Mesenchymal stem cell (in vitro differentiated cells and primary cell): ENCODE measurements around the gene POMT1.

Experiments
- DNase-seq: peaks from one replicate; pipeline ENCODE4 v3.0.0-alpha.2; 2013
- H2AFZ ChIP-seq: one replicate; pipeline ENCODE4 v1.6.1; 2013; ENCODE audit warnings: low read depth, mild to moderate bottlenecking, control low read depth, inconsistent platforms, low read length, moderate library complexity
- H2AK5ac ChIP-seq: 2 replicates; pipeline ENCODE4 v1.6.1; 2013; ENCODE audit warnings: low read length, moderate library complexity, mild to moderate bottlenecking, inconsistent platforms; ENCODE audit not compliant: severe bottlenecking
- H2BK120ac ChIP-seq: one replicate; pipeline ENCODE4 v1.6.1; 2013; ENCODE audit warnings: low read depth, mild to moderate bottlenecking, inconsistent platforms, low read length, moderate library complexity
- H2BK12ac ChIP-seq, 2 experiments: one replicate each; pipeline ENCODE4 v1.6.1; 2013; ENCODE audit warnings: inconsistent platforms in 2 of 2, low read length in 2 of 2, mild to moderate bottlenecking in 2 of 2, moderate library complexity in 2 of 2, control low read depth in 1 of 2
- H2BK15ac ChIP-seq: one replicate; pipeline ENCODE4 v1.6.1; 2013; ENCODE audit warnings: mild to moderate bottlenecking, low read depth, inconsistent platforms; ENCODE audit not compliant: poor library complexity, severe bottlenecking
- H2BK5ac ChIP-seq: 2 replicates; pipeline ENCODE4 v1.6.1; 2013; ENCODE audit warnings: low read depth, mild to moderate bottlenecking, low read length, control low read depth, inconsistent platforms; ENCODE audit not compliant: poor library complexity, severe bottlenecking
- H3K14ac ChIP-seq, 2 experiments: one replicate each; pipeline ENCODE4 v1.6.1; 2013; ENCODE audit warnings: inconsistent platforms in 2 of 2, low read length in 2 of 2, control low read depth in 1 of 2, mild to moderate bottlenecking in 1 of 2, moderate library complexity in 1 of 2
- H3K18ac ChIP-seq, 2 experiments: one replicate each; pipeline ENCODE4 v1.6.1; 2013; ENCODE audit warnings: inconsistent platforms in 2 of 2, low read length in 2 of 2, control low read depth in 1 of 2, low read depth in 1 of 2, mild to moderate bottlenecking in 1 of 2
- H3K23ac ChIP-seq, 2 experiments: one replicate each; pipeline ENCODE4 v1.6.1; 2013; ENCODE audit warnings: inconsistent platforms in 2 of 2, low read length in 2 of 2, mild to moderate bottlenecking in 2 of 2, moderate library complexity in 2 of 2, control low read depth in 1 of 2
- H3K27ac ChIP-seq: 2 replicates; pipeline ENCODE4 v1.5.1; 2013; ENCODE audit warnings: mild to moderate bottlenecking, moderate library complexity, low read length, control low read depth, inconsistent platforms; ENCODE audit not compliant: poor library complexity, severe bottlenecking
- H3K27me3 ChIP-seq, 2 experiments: 2 replicates each; pipeline versions ENCODE4 v1.6.1 to v1.7.0; 2013; ENCODE audit warnings: low read length in 2 of 2, mild to moderate bottlenecking in 2 of 2, moderate library complexity in 2 of 2, control low read depth in 1 of 2, inconsistent platforms in 1 of 2; ENCODE audit not compliant: control insufficient read depth in 1 of 2, insufficient read depth in 1 of 2
- H3K36me3 ChIP-seq, 2 experiments: 2 replicates each; pipeline versions ENCODE4 v1.6.1 to v1.7.0; 2013; ENCODE audit warnings: low read length in 2 of 2, control low read depth in 1 of 2, inconsistent platforms in 1 of 2, low read depth in 1 of 2, mild to moderate bottlenecking in 1 of 2; ENCODE audit not compliant: insufficient read depth in 2 of 2, control insufficient read depth in 1 of 2
- H3K4ac ChIP-seq, 2 experiments: one replicate each; pipeline ENCODE4 v1.6.1; 2013; ENCODE audit warnings: inconsistent platforms in 2 of 2, low read length in 2 of 2, mild to moderate bottlenecking in 2 of 2, moderate library complexity in 2 of 2, control low read depth in 1 of 2, low read depth in 1 of 2
- H3K4me1 ChIP-seq: 2 replicates; pipeline ENCODE4 v1.6.1; 2013; ENCODE audit warnings: low read depth, low read length, control low read depth; ENCODE audit not compliant: control insufficient read depth, insufficient read depth
- H3K4me2 ChIP-seq: 2 replicates; pipeline ENCODE4 v1.6.1; 2013; ENCODE audit warnings: low read length, mild to moderate bottlenecking, inconsistent platforms; ENCODE audit not compliant: poor library complexity, severe bottlenecking
- H3K4me3 ChIP-seq, 2 experiments: 2 replicates each; pipeline versions ENCODE4 v1.5.1 to v1.7.0; 2013; ENCODE audit warnings: low read length in 2 of 2, mild to moderate bottlenecking in 2 of 2, control low read depth in 1 of 2, low read depth in 1 of 2; ENCODE audit not compliant: insufficient read depth in 1 of 2
- H3K79me1 ChIP-seq: replicated peaks from 2 replicates; pipeline ENCODE4 v1.6.1; 2013; ENCODE audit warnings: mild to moderate bottlenecking, control low read depth, low read length, inconsistent platforms; ENCODE audit not compliant: poor library complexity, severe bottlenecking
- H3K9ac ChIP-seq: 2 replicates; pipeline ENCODE4 v1.7.0; 2013; ENCODE audit warnings: mild to moderate bottlenecking, low read length, moderate library complexity
- H3K9me3 ChIP-seq: 2 replicates; pipeline ENCODE4 v1.7.0; 2013; ENCODE audit warnings: mild to moderate bottlenecking, low read length; ENCODE audit not compliant: control insufficient read depth
- H4K8ac ChIP-seq: one replicate; pipeline ENCODE4 v1.6.1; 2013; ENCODE audit warnings: inconsistent platforms, mild to moderate bottlenecking, low read length, moderate library complexity
- H4K91ac ChIP-seq: one replicate; pipeline ENCODE4 v1.6.1; 2013; ENCODE audit warnings: mild to moderate bottlenecking, low read length, inconsistent platforms
- WGBS: methylation state at CpG from one replicate; pipeline ENCODE4 v1.1.7; 2013; ENCODE audit warnings: mixed read lengths; 5-methylcytosine and 5-hydroxymethylcytosine counted together

POMT1 gene

DNA sequence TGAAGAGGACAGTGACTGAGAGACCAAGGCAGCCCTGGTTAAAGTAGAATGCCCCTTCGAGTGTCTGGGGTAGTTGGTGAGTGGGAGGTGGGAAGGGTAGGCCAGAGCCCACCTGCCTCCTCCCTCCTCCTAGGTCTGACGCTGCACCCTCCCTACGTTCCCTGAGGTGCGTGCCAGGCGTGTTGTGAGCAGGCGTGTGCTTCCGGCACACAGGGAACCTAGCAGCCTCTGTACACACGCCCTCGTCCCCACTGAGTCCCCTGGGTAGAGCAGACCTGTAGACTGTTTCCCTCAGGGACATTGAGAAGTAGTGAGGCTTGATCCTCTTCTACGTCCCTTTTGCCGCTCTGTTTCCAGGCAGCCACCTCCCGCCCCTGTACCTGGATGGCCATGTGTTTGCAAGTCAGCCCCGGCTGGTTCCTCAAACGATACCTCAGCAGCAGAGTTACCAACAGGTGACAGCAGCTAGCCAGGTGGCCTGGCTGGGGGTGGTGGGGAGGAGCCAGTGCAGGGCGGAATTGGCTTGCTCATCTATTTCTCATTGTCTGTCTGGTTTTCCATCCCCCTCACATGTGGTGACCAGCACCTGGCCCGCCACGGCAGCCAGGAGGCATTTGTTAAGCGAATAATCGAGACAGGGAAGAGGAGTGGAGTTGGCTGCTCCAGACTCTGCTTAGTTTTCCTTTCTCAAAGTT lies 16.8 kb upstream of the POMT1 start:
- no peak overlapping the region for H2AK5ac ChIP-seq
- WGBS, result 96% methylated on average over 17 of the region's 19 CpGs

DNA sequence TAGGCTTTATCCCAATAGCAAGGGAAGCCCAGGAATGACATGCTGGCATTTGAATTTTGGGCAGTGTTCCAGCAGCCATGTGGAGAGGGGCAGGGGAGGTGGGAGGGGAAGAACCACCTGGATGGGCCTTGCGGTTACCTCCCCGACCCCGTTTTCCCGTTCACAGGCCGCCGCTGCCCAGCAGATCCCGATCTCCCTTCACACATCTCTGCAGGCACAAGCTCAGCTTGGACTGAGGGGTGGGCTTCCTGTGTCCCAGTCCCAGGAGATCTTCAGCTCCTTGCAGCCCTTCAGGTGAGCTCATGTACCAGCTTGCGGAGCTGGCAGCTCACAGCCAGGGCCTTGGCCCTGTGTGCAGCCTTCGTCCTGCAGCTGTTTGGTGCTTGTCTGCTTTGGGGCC lies 15.7 kb upstream of the POMT1 start:
- DNase-seq, result no peak
- 87% methylated on average over 9 of the region's 9 CpGs for WGBS
- Histone ChIP-seq H3K14ac (no peak overlapping the region), H4K91ac (no peak overlapping the region), H4K8ac (no peak overlapping the region), H2BK120ac (no peak overlapping the region), H3K23ac (no peak overlapping the region), H3K79me1 (peaks cover 69% of the 10 kb centered on the region), H3K4me1 (no peaks in the 10 kb centered on the region), H2BK12ac (no peak overlapping the region), H3K4ac (no peak overlapping the region), H3K27ac (no peak overlapping the region), H3K9ac (no peak overlapping the region), H2AK5ac (no peak overlapping the region), H3K18ac (no peak overlapping the region), H2BK15ac (no peak overlapping the region), H3K9me3 (no peaks in the 10 kb centered on the region), H3K36me3 (peaks cover 98 to 99% of the 10 kb centered on the region in 2 experiments), H3K4me2 (no peak overlapping the region), H2BK5ac (no peak overlapping the region), H3K4me3 (no peak overlapping the region), H3K27me3 (no peaks in the 10 kb centered on the region), H2AFZ (no peak overlapping the region)

More for the DNA sequence above, 16.8 kb upstream of the POMT1 start:
- no peak overlapping the region for H3K23ac ChIP-seq
- H3K18ac ChIP-seq, result no peak overlapping the region
- no peak overlapping the region for H2BK12ac ChIP-seq
- no peaks in the 10 kb centered on the region for H3K4me1 ChIP-seq
- H3K36me3 ChIP-seq, result peaks cover 95 to 96% of the 10 kb centered on the region in 2 experiments
- no peak overlapping the region for H3K14ac ChIP-seq
- H3K27me3 ChIP-seq, result no peaks in the 10 kb centered on the region
- no peak overlapping the region for H3K4me2 ChIP-seq
- no peaks in the 10 kb centered on the region for H3K9me3 ChIP-seq
- H3K27ac ChIP-seq, result no peak overlapping the region
- peaks cover 65% of the 10 kb centered on the region for H3K79me1 ChIP-seq
- H2AFZ ChIP-seq, result no peak overlapping the region
- DNase-seq, result no peak
- no peak overlapping the region for H4K91ac ChIP-seq
- no peak overlapping the region for H2BK120ac ChIP-seq
- no peak overlapping the region for H2BK5ac ChIP-seq
- no peak overlapping the region for H3K4ac ChIP-seq
- H4K8ac ChIP-seq, result no peak overlapping the region
- H3K9ac ChIP-seq, result no peak overlapping the region
- no peak overlapping the region for H3K4me3 ChIP-seq
- H2BK15ac ChIP-seq, result no peak overlapping the region

DNA sequence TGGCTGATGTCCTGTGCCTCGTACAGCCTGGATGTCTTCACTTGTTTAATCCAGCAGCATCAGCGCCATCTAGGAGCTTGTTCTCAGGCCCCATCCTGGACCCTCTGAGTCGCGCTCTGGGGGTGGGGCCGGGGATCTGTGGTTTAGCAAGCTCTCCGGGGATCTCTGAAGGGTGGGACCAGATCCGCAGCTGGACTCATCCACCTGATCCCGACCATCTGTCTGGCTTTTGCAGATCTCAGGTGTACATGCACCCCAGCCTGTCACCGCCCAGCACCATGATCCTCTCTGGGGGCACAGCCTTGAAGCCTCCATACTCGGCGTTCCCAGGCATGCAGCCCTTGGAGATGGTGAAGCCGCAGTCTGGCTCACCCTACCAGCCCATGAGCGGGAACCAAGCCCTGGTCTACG lies 15.1 kb upstream of the POMT1 start:
- Histone ChIP-seq H3K23ac (no peak overlapping the region), H4K91ac (no peak overlapping the region), H3K14ac (no peak overlapping the region), H2BK15ac (no peak overlapping the region), H2BK12ac (no peak overlapping the region), H3K79me1 (peaks cover 68% of the 10 kb centered on the region), H3K9ac (no peak overlapping the region), H3K18ac (no peak overlapping the region), H3K36me3 (peaks cover 98 to 99% of the 10 kb centered on the region in 2 experiments), H3K27me3 (no peaks in the 10 kb centered on the region), H3K27ac (no peak overlapping the region), H3K4ac (no peak overlapping the region), H3K4me2 (no peak overlapping the region), H4K8ac (no peak overlapping the region), H2AFZ (no peak overlapping the region), H3K4me1 (no peaks in the 10 kb centered on the region), H2AK5ac (no peak overlapping the region), H2BK5ac (no peak overlapping the region), H3K4me3 (no peak overlapping the region), H3K9me3 (no peaks in the 10 kb centered on the region), H2BK120ac (no peak overlapping the region)
- 93% methylated on average over 14 of the region's 14 CpGs for WGBS
- no peak for DNase-seq

DNA sequence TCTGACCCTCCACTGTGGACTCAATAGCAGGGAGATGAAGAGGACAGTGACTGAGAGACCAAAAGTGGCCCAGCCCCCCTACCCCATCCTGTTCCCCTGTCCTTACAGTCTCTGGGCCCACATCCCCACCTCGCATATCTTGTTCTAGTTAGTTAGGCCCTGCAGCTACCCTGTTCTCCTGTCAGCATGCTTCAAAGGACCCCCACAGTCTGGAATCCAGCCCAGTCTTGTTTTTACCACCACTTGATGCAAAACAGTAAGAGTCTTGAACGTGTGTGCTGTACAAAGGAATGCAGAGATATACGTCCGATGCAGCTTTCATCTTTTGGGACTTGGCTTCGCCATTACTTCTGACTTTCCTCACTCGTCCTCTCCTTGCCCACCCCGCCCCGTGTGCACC lies 12.2 kb upstream of the POMT1 start:
- H3K79me1 ChIP-seq, result peaks cover 55% of the 10 kb centered on the region
- H3K27me3 ChIP-seq, result no peaks in the 10 kb centered on the region
- no peak overlapping the region for H4K8ac ChIP-seq
- H3K4me2 ChIP-seq, result no peak overlapping the region
- 83% methylated on average over 8 of the region's 8 CpGs for WGBS
- no peak for DNase-seq
- H2BK12ac ChIP-seq, result no peak overlapping the region
- H3K14ac ChIP-seq, result no peak overlapping the region
- no peak overlapping the region for H2AFZ ChIP-seq
- no peak overlapping the region for H3K18ac ChIP-seq
- no peak overlapping the region for H2AK5ac ChIP-seq
- no peak overlapping the region for H3K23ac ChIP-seq
- H4K91ac ChIP-seq, result no peak overlapping the region
- no peak overlapping the region for H3K27ac ChIP-seq
- no peak overlapping the region for H3K9ac ChIP-seq
- H2BK120ac ChIP-seq, result no peak overlapping the region
- H2BK5ac ChIP-seq, result no peak overlapping the region
- no peak overlapping the region for H3K4ac ChIP-seq
- no peak overlapping the region for H3K4me3 ChIP-seq
- H3K9me3 ChIP-seq, result no peaks in the 10 kb centered on the region
- no peak overlapping the region for H2BK15ac ChIP-seq
- H3K36me3 ChIP-seq, result peaks cover 98 to 99% of the 10 kb centered on the region in 2 experiments
- no peaks in the 10 kb centered on the region for H3K4me1 ChIP-seq
